Fibroblast of the aortic adventitia (primary cell): ENCODE results near the gene GRK3. TPM values are rescaled to one million over a fixed set of nuclear protein-coding genes. Genes with fewer than 3 reads are reported as not detected.

Source experiments
- DNase-seq: peaks from one replicate; pipeline ENCODE4 v3.0.0-alpha.2; 2010; ENCODE audit warnings: low read depth
- H3K4me3 ChIP-seq: 2 replicates; pipeline ENCODE4 v1.5.1; 2011; ENCODE audit warnings: low read depth, mild to moderate bottlenecking, control low read depth, low read length, moderate library complexity
- CTCF ChIP-seq: IDR thresholded peaks from 2 replicates; pipeline ENCODE4 v1.5.1; 2011; ENCODE audit warnings: mild to moderate bottlenecking, low read length, control low read depth, inconsistent platforms; ENCODE audit not compliant: insufficient read depth
- total RNA-seq: library from RNA; depleted of rRNA; stranded (reverse); fragments of >200 nt; gene quantifications from 2 replicates; pipeline ENCODE4 v1.2.3, GENCODE V29; 2012; ENCODE audit warnings: low replicate concordance

Gene GRK3
- total RNA-seq, 1 donor, result 1.3 TPM

GRCh38 chr22:25651332-25652085 is 87.0 kb downstream of the GRK3 start:
- TF ChIP-seq CTCF, result no peak
- no peak for DNase-seq
- no peak overlapping the region for H3K4me3 ChIP-seq

- no peak for DNase-seq
- no peak for TF ChIP-seq CTCF
- H3K4me3 ChIP-seq, result no peak overlapping the region
These were observed 90.2 kb downstream of the GRK3 start for GRCh38 chr22:25654676-25655075.

GRCh38 chr22:25655371-25655935 is 91.0 kb downstream of the GRK3 start:
- H3K4me3 ChIP-seq, result no peak overlapping the region
- DNase-seq, result no peak
- no peak for TF ChIP-seq CTCF

GRCh38 chr22:25656724-25657123 is 92.2 kb downstream of the GRK3 start:
- DNase-seq, result no peak
- H3K4me3 ChIP-seq, result no peak overlapping the region
- no peak for TF ChIP-seq CTCF

GRCh38 chr22:25658633-25659032 is 94.2 kb downstream of the GRK3 start:
- H3K4me3 ChIP-seq, result no peak overlapping the region
- TF ChIP-seq CTCF, result no peak
- peak; percentile 66 for DNase-seq

- no peak for TF ChIP-seq CTCF
- no peak for DNase-seq
- H3K4me3 ChIP-seq, result no peak overlapping the region
These were observed 94.9 kb downstream of the GRK3 start for GRCh38 chr22:25659413-25659812.
